ENCODE results near the gene EFCAB8.
A peak's percentile ranks its signal among the peaks of the same experiment; 100 is the strongest.
"Not testable (repeated sequence)": the region's sequence is repeated elsewhere in the genome, so short reads cannot be mapped to it uniquely, and the experiment has no call there.

The EFCAB8 gene

DNA sequence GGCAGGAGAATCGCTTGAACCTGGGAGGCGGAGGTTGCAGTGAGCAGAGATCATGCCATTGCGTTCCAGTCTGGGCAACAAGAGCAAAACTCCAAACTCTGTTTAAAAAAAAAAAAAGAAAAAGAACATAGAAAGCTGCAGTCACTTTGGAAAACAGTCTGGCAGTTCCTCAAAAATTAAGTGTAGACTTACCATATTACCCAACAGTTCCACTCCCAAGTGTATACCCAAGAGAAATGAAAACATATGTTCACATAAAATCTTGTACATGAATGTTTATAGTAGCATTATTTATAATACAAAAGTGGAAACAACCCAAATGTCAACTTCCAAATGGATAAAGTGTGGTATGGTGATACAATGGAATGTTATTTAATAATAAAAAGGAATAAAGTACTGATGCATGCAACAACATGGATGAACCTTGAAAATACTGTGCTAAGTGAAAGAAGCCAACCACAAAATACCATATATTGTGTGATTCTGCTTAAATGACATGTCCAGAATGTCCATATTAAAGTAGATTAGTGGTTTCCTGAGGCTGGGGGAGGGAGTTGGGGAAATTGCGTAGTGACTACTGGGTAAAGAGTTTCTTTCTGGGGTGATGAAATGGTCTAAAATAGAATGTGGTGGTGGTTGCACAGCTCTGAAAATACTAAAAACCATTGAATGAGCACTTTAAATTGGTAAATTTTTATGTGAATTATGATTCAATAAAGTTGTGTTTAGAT, 82.6 kb downstream of the EFCAB8 start:
- DNase-seq (ENCODE audit: low read depth) = no peak
- TF ChIP-seq, protein P1, sequence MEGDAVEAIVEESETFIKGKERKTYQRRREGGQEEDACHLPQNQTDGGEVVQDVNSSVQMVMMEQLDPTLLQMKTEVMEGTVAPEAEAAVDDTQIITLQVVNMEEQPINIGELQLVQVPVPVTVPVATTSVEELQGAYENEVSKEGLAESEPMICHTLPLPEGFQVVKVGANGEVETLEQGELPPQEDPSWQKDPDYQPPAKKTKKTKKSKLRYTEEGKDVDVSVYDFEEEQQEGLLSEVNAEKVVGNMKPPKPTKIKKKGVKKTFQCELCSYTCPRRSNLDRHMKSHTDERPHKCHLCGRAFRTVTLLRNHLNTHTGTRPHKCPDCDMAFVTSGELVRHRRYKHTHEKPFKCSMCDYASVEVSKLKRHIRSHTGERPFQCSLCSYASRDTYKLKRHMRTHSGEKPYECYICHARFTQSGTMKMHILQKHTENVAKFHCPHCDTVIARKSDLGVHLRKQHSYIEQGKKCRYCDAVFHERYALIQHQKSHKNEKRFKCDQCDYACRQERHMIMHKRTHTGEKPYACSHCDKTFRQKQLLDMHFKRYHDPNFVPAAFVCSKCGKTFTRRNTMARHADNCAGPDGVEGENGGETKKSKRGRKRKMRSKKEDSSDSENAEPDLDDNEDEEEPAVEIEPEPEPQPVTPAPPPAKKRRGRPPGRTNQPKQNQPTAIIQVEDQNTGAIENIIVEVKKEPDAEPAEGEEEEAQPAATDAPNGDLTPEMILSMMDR (IDR thresholded peaks at IDR 0.05; ENCODE audit: low read depth, low read length, missing control alignments) = no peak
- H3K4me3 ChIP-seq (ENCODE audit: low read depth, low read length) = no peak overlapping the region

DNA sequence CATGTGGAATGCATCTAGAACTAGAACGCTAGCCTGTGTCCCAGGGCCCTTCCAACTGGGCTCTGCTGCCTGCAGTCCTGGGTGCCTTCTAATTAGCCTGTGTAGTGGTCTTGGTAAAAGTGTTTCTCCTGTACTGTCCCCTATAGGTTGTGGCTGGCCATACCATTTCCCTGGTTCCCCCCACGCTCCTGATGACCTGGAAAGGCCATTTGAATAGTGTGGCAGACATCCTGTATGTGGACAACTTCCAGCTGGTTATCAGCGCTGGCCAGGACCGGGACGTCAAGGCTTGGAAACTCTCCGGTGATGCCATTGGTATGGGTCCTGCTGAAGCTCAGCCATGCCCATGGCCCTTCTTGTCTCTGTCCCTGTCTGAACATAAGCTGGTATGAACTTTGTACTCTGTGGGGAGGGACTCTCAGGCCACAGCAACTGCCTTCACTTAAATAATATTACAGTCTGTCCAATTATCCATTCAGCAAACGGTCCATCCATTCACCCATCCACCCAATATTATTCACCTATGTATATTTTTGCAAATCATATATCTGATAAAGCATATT, 84.8 kb downstream of the EFCAB8 start:
- DNase-seq (ENCODE audit: low read depth) = no peak
- TF ChIP-seq, protein P1 (IDR thresholded peaks at IDR 0.05; ENCODE audit: low read depth, low read length, missing control alignments) = no peak
- no peak overlapping the region for H3K4me3 ChIP-seq (ENCODE audit: low read depth, low read length)

DNA sequence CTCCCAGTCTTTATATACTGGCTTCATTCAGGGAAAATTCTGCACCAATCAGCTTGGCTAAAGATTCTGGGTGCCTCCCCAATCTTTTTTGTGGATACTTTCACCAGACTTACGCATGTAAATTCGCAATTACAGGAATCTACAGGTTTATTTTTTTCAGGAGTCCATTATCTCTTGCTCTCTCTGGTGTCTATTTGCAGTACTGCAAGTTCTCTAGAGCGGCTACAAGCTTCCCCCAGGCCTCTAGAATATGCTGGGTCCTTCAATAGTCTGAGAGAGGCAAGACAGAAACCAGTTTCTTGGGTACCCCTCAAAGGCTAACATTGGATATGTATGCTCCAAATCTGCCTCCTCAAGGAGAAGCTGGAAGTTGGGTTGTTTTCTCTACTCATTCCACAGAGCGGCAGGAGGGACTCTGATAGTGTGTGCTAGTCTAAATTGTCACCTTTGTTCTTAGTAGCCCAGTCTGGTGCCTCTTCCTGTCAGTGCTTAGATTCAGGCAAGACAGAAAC, 87.0 kb downstream of the EFCAB8 start:
- TF ChIP-seq, protein P1 (IDR thresholded peaks at IDR 0.05; ENCODE audit: low read depth, low read length, missing control alignments) = peak; percentile 53
- no peak for DNase-seq (ENCODE audit: low read depth)
- H3K4me3 ChIP-seq (ENCODE audit: low read depth, low read length) = no peak overlapping the region

DNA sequence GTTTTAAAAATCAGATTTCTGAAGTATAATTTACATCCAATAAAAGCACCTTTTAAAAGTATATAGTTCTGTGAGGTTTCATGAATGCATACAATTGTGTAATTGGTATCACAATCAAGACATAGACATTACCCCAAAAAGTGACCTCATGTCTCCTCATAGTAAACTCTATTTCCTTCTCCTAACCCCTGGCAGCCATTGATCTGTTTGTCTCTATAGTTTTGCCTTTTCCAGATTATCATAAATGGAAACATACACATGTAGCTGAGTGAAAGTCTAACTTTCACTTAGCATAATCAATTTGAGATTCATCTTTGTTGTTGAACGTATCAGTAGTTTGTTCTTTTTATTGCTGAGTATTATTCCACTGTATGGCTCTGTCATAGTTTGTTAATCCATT, 87.9 kb downstream of the EFCAB8 start:
- DNase-seq (ENCODE audit: low read depth) = no peak
- TF ChIP-seq, protein P1 (IDR thresholded peaks at IDR 0.05; ENCODE audit: low read depth, low read length, missing control alignments) = no peak

GRCh38 chr20:32950539-32950938, 91.8 kb downstream of the EFCAB8 start:
- not testable (repeated sequence) for DNase-seq (ENCODE audit: low read depth); H3K4me3 ChIP-seq (ENCODE audit: low read depth, low read length)

More for the DNA sequence above, 87.9 kb downstream of the EFCAB8 start:
- H3K4me3 ChIP-seq (ENCODE audit: low read depth, low read length) = no peak overlapping the region

- H3K4me3 ChIP-seq (ENCODE audit: low read depth, low read length) = no peak overlapping the region
- no peak for DNase-seq (ENCODE audit: low read depth)
- TF ChIP-seq, protein P1 (IDR thresholded peaks at IDR 0.05; ENCODE audit: low read depth, low read length, missing control alignments) = no peak
Measured at GRCh38 chr20:32957459-32957858, 98.7 kb downstream of the EFCAB8 start.

DNA sequence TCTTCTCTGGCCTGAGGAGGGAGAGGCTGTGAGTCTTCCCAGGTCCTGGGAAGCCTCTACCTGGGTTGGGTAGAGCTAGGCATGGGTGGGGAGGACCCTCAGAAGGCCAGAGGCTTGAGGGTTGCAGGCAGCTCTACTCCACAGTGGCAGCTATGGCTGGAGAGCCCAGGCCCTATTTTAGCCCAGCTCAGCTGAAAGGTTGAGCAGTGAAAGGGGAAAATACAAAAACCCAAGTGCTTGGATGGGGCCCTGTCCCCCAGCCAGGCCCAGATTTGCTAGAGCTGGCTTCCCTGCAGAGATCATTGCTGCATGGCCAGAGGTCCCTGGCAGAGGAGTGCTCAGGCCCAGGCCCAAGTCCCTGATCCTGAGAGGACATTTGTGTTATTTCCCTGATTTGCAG, 99.9 kb downstream of the EFCAB8 start:
- no peak for DNase-seq (ENCODE audit: low read depth)
- H3K4me3 ChIP-seq (ENCODE audit: low read depth, low read length) = no peak overlapping the region
- TF ChIP-seq, protein P1 (IDR thresholded peaks at IDR 0.05; ENCODE audit: low read depth, low read length, missing control alignments) = no peak

All from GM12864 (cell line).